ENCODE data around the gene PPDPF.

DNA sequence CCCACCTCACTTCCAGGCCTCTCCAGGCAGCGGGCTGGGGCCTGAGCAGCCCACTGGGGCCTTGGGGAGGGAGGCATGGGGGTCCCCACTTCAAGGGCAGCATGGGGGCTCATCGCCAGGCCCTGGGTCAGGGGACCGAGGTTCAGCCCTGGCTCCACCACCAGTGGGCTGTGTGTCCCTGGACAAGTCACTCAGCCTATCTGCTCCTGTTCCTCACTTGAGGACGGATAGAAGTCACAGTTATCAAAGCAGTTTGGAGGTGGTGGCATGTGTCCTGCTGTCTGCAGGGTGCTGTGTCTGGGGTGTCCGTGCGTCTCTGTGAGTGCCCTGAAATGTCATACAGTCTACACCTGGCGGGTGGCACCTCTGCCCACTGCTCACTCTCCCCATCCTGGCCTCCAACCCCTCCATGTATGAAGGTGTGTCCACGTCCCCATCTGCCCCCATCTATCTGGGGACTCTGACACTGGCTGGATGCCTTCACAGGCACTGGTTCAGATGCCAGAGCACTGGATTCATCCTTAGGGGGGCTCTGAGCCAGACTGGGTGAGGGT lies 25.3 kb upstream of the PPDPF start:
- TF ChIP-seq POLR2A (IDR thresholded peaks at IDR 0.05): no peak
- TF ChIP-seq, protein P1, sequence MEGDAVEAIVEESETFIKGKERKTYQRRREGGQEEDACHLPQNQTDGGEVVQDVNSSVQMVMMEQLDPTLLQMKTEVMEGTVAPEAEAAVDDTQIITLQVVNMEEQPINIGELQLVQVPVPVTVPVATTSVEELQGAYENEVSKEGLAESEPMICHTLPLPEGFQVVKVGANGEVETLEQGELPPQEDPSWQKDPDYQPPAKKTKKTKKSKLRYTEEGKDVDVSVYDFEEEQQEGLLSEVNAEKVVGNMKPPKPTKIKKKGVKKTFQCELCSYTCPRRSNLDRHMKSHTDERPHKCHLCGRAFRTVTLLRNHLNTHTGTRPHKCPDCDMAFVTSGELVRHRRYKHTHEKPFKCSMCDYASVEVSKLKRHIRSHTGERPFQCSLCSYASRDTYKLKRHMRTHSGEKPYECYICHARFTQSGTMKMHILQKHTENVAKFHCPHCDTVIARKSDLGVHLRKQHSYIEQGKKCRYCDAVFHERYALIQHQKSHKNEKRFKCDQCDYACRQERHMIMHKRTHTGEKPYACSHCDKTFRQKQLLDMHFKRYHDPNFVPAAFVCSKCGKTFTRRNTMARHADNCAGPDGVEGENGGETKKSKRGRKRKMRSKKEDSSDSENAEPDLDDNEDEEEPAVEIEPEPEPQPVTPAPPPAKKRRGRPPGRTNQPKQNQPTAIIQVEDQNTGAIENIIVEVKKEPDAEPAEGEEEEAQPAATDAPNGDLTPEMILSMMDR (IDR thresholded peaks at IDR 0.05): no peak
- TF ChIP-seq EP300 (IDR thresholded peaks at IDR 0.05): no peak
- no peak for TF ChIP-seq POLR2AphosphoS5 (IDR thresholded peaks at IDR 0.05)
